ENCODE results near the gene DYNC2I2. TPM values are rescaled to one million over a fixed set of nuclear protein-coding genes. Genes with fewer than 3 reads are reported as not detected.
A peak's percentile ranks its signal among the peaks of the same experiment; 100 is the strongest.

DYNC2I2 gene
- total RNA-seq, 1 experiment from 2014 or later = 218 TPM

GRCh38 chr9:128642675-128643245 lies 13.9 kb downstream of the DYNC2I2 start:
- in situ Hi-C loops (cut with HindIII; ENCODE audit: low pct_unique_long_range_greater_than_20kb, low sequenced_read_pairs) = no loop called here

GRCh38 chr9:128640603-128641002 lies 16.0 kb downstream of the DYNC2I2 start:
- no peak for DNase-seq (ENCODE audit: low read depth)
- in situ Hi-C loops (cut with HindIII; ENCODE audit: low pct_unique_long_range_greater_than_20kb, low sequenced_read_pairs) = no loop called here

More at GRCh38 chr9:128642675-128643245, 13.9 kb downstream of the DYNC2I2 start:
- DNase-seq (ENCODE audit: low read depth) = no peak

- in situ Hi-C loops (cut with HindIII; ENCODE audit: low pct_unique_long_range_greater_than_20kb, low sequenced_read_pairs) = no loop called here
- DNase-seq (ENCODE audit: low read depth) = no peak
These were observed 18.1 kb downstream of the DYNC2I2 start for GRCh38 chr9:128638580-128638979.

GRCh38 chr9:128637656-128638055 lies 19.0 kb downstream of the DYNC2I2 start:
- in situ Hi-C loops (cut with HindIII; ENCODE audit: low pct_unique_long_range_greater_than_20kb, low sequenced_read_pairs) = no loop called here
- no peak for DNase-seq (ENCODE audit: low read depth)

- in situ Hi-C loops (cut with HindIII; ENCODE audit: low pct_unique_long_range_greater_than_20kb, low sequenced_read_pairs) = no loop called here
- no peak for DNase-seq (ENCODE audit: low read depth)
These were observed 19.8 kb downstream of the DYNC2I2 start for GRCh38 chr9:128636556-128637530.

GRCh38 chr9:128636024-128636390 lies 20.6 kb downstream of the DYNC2I2 start:
- peak; percentile 63 for DNase-seq (ENCODE audit: low read depth)
- in situ Hi-C loops (cut with HindIII; ENCODE audit: low pct_unique_long_range_greater_than_20kb, low sequenced_read_pairs) = no loop called here

GRCh38 chr9:128635266-128636023 lies 21.2 kb downstream of the DYNC2I2 start:
- in situ Hi-C loops (cut with HindIII; ENCODE audit: low pct_unique_long_range_greater_than_20kb, low sequenced_read_pairs) = no loop called here
- peak; percentile 94 for DNase-seq (ENCODE audit: low read depth)

- DNase-seq (ENCODE audit: low read depth) = no peak
- in situ Hi-C loops (cut with HindIII; ENCODE audit: low pct_unique_long_range_greater_than_20kb, low sequenced_read_pairs) = no loop called here
These were observed 21.9 kb downstream of the DYNC2I2 start for GRCh38 chr9:128634651-128635262.

GRCh38 chr9:128634111-128634510 lies 22.5 kb downstream of the DYNC2I2 start:
- in situ Hi-C loops (cut with HindIII; ENCODE audit: low pct_unique_long_range_greater_than_20kb, low sequenced_read_pairs) = no loop called here
- DNase-seq (ENCODE audit: low read depth) = no peak

GRCh38 chr9:128633601-128634000 lies 23.0 kb downstream of the DYNC2I2 start:
- no peak for DNase-seq (ENCODE audit: low read depth)
- in situ Hi-C loops (cut with HindIII; ENCODE audit: low pct_unique_long_range_greater_than_20kb, low sequenced_read_pairs) = no loop called here

GRCh38 chr9:128633057-128633456 lies 23.6 kb downstream of the DYNC2I2 start:
- in situ Hi-C loops (cut with HindIII; ENCODE audit: low pct_unique_long_range_greater_than_20kb, low sequenced_read_pairs) = no loop called here
- DNase-seq (ENCODE audit: low read depth) = no peak

GRCh38 chr9:128632486-128632885 lies 24.2 kb downstream of the DYNC2I2 start:
- in situ Hi-C loops (cut with HindIII; ENCODE audit: low pct_unique_long_range_greater_than_20kb, low sequenced_read_pairs) = no loop called here

GRCh38 chr9:128632066-128632465 lies 24.6 kb downstream of the DYNC2I2 start:
- in situ Hi-C loops (cut with HindIII; ENCODE audit: low pct_unique_long_range_greater_than_20kb, low sequenced_read_pairs) = no loop called here
- DNase-seq (ENCODE audit: low read depth) = no peak

More at GRCh38 chr9:128632486-128632885, 24.2 kb downstream of the DYNC2I2 start:
- no peak for DNase-seq (ENCODE audit: low read depth)

GRCh38 chr9:128631636-128632035 lies 25.0 kb downstream of the DYNC2I2 start:
- in situ Hi-C loops (cut with HindIII; ENCODE audit: low pct_unique_long_range_greater_than_20kb, low sequenced_read_pairs) = no loop called here
- no peak for DNase-seq (ENCODE audit: low read depth)

GRCh38 chr9:128629852-128630545 lies 26.6 kb downstream of the DYNC2I2 start:
- DNase-seq (ENCODE audit: low read depth) = no peak
- in situ Hi-C loops (cut with HindIII; ENCODE audit: low pct_unique_long_range_greater_than_20kb, low sequenced_read_pairs) = no loop called here

- in situ Hi-C loops (cut with HindIII; ENCODE audit: low pct_unique_long_range_greater_than_20kb, low sequenced_read_pairs) = no loop called here
- no peak for DNase-seq (ENCODE audit: low read depth)
These were observed 27.5 kb downstream of the DYNC2I2 start for GRCh38 chr9:128629136-128629535.

- in situ Hi-C loops (cut with HindIII; ENCODE audit: low pct_unique_long_range_greater_than_20kb, low sequenced_read_pairs) = no loop called here
These were observed 28.1 kb downstream of the DYNC2I2 start for GRCh38 chr9:128628471-128629048.

GRCh38 chr9:128627906-128628305 lies 28.7 kb downstream of the DYNC2I2 start:
- in situ Hi-C loops (cut with HindIII; ENCODE audit: low pct_unique_long_range_greater_than_20kb, low sequenced_read_pairs) = no loop called here
- DNase-seq (ENCODE audit: low read depth) = no peak

More at GRCh38 chr9:128628471-128629048, 28.1 kb downstream of the DYNC2I2 start:
- DNase-seq (ENCODE audit: low read depth) = no peak
